GM10248 (cell line): ENCODE measurements around the gene ZNF169.
"Not testable (repeated sequence)": the region's sequence is repeated elsewhere in the genome, so short reads cannot be mapped to it uniquely, and the experiment has no call there.

Source experiments
- CTCF ChIA-PET: fragments of 300-600 bp; sonication (Branson Sonifier 250); formaldehyde crosslinking; extraction: SDS; loops from one replicate; lab custom pipeline; 2021; ENCODE audit warnings: antibody characterized with exemption; lab: Yijun Ruan, JAX
- POLR2A ChIA-PET: fragments of 350-650 bp; sonication (Branson Sonifier 250); formaldehyde crosslinking; extraction: SDS; loops from one replicate; lab custom pipeline; 2020; ENCODE audit warnings: antibody characterized with exemption; lab: Yijun Ruan, JAX
- DNase-seq: peaks from one replicate; pipeline ENCODE4 v3.0.0; 2012; ENCODE audit errors: extremely low spot score
- CTCF ChIP-seq: IDR thresholded peaks from 2 replicates; pipeline ENCODE4 v1.5.1; 2012; ENCODE audit warnings: mild to moderate bottlenecking, low read depth; ENCODE audit errors: extremely low read depth, missing control alignments, control extremely low read depth

ZNF169 gene

GRCh38 chr9:94269264-94269663 is 10.2 kb downstream of the ZNF169 start:
- POLR2A ChIA-PET: no interaction called here
- no peak for DNase-seq
- no peak for TF ChIP-seq CTCF
- CTCF ChIA-PET: no interaction called here

- CTCF ChIA-PET: no interaction called here
- no peak for TF ChIP-seq CTCF
- no peak for DNase-seq
- POLR2A ChIA-PET: no interaction called here
These were observed 10.9 kb downstream of the ZNF169 start for GRCh38 chr9:94270009-94270408.

- CTCF ChIA-PET: interaction anchor here (1.1 kb wide), 1 partner anchor 9 kb away, joined by 3 read pairs; no protein-coding TSS in a partner anchor
- POLR2A ChIA-PET, DNase-seq: not testable (repeated sequence)
These were observed 17.9 kb downstream of the ZNF169 start for GRCh38 chr9:94277029-94277428.

- ChIA-PET POLR2A (no interaction called here), CTCF (no interaction called here)
- TF ChIP-seq CTCF: no peak
These were observed 18.9 kb downstream of the ZNF169 start for GRCh38 chr9:94277885-94278536.

GRCh38 chr9:94280409-94280989 is 21.4 kb downstream of the ZNF169 start:
- CTCF ChIA-PET: no interaction called here
- no peak for TF ChIP-seq CTCF
- POLR2A ChIA-PET: no interaction called here
- no peak for DNase-seq

More at GRCh38 chr9:94277885-94278536, 18.9 kb downstream of the ZNF169 start:
- DNase-seq: no peak

- ChIA-PET POLR2A (no interaction called here), CTCF (no interaction called here)
- no peak for DNase-seq
- TF ChIP-seq CTCF: no peak
These were observed 22.0 kb downstream of the ZNF169 start for GRCh38 chr9:94281101-94281500.

- ChIA-PET CTCF (interaction anchor here (0.9 to 1.3 kb wide), 3 partner anchors 10 to 13 kb away, joined by 3 to 4 read pairs (median 4); no protein-coding TSS in a partner anchor), POLR2A (no interaction called here)
- no peak for TF ChIP-seq CTCF
- no peak for DNase-seq
These were observed 27.0 kb downstream of the ZNF169 start for GRCh38 chr9:94286116-94286515.
